SK-N-SH treated with all-trans-retinoic acid at 6 μM for 48 hours (cell line): ENCODE measurements around the gene PRM1.

Experiments used
- ATAC-seq: fragments of 200-7000 bp; cut with Tn5 transposase; 3 replicates; pipeline ENCODE4 v1.9.1; 2020; ENCODE audit warnings: mild to moderate bottlenecking, moderate library complexity
- ARNTL ChIP-seq: fragments of 450-650 bp; formaldehyde crosslinking; IDR thresholded peaks from 2 replicates; pipeline ENCODE4 v1.5.0; 2020; ENCODE audit warnings: low read depth, mild to moderate bottlenecking, moderate library complexity, borderline replicate concordance
- BACH2 ChIP-seq: fragments of 250-450 bp; sonication (Bioruptor Pico); IDR thresholded peaks from 2 replicates; pipeline ENCODE4 v1.9.0; 2021; ENCODE audit warnings: mild to moderate bottlenecking, borderline replicate concordance
- CSRNP3 ChIP-seq: fragments of 250-450 bp; sonication (Bioruptor Pico); IDR thresholded peaks from 2 replicates; pipeline ENCODE4 v1.5.1; 2021; ENCODE audit warnings: mild to moderate bottlenecking, moderate library complexity
- ESRRG ChIP-seq: fragments of 250-450 bp; sonication (Bioruptor Pico); IDR thresholded peaks from 2 replicates; pipeline ENCODE4 v1.6.1; 2021; ENCODE audit warnings: mild to moderate bottlenecking
- ISL1 ChIP-seq: fragments of 250-450 bp; sonication (Bioruptor Pico); IDR thresholded peaks from 2 replicates; pipeline ENCODE4 v2.1.2; 2022; ENCODE audit warnings: mild to moderate bottlenecking, moderate library complexity
- RARB ChIP-seq: fragments of 250-450 bp; sonication (Bioruptor Pico); IDR thresholded peaks from 2 replicates; pipeline ENCODE4 v1.8.0; 2021; ENCODE audit warnings: mild to moderate bottlenecking, moderate library complexity
- SNAI2 ChIP-seq: fragments of 250-450 bp; sonication (Bioruptor Pico); IDR thresholded peaks from 2 replicates; pipeline ENCODE4 v1.5.0; 2020; ENCODE audit warnings: mild to moderate bottlenecking, moderate library complexity
- TCF4 ChIP-seq: fragments of 250-450 bp; sonication (Bioruptor Pico); IDR thresholded peaks from 2 replicates; pipeline ENCODE4 v1.8.0; 2021; ENCODE audit warnings: mild to moderate bottlenecking, moderate library complexity, borderline replicate concordance
- TOX ChIP-seq: fragments of 250-450 bp; sonication (Bioruptor Pico); IDR thresholded peaks from 2 replicates; pipeline ENCODE4 v1.8.0; 2021; ENCODE audit warnings: mild to moderate bottlenecking, moderate library complexity, borderline replicate concordance
- ZC3H10 ChIP-seq: fragments of 250-450 bp; sonication (Bioruptor Pico); IDR thresholded peaks from 2 replicates; pipeline ENCODE4 v1.5.1; 2021; ENCODE audit warnings: mild to moderate bottlenecking, moderate library complexity
- ZFP3 ChIP-seq: fragments of 250-450 bp; sonication (Bioruptor Pico); IDR thresholded peaks from 2 replicates; pipeline ENCODE4 v1.5.0; 2020; ENCODE audit warnings: mild to moderate bottlenecking, moderate library complexity
- ZFP30 ChIP-seq: fragments of 450-650 bp; formaldehyde crosslinking; IDR thresholded peaks from 2 replicates; pipeline ENCODE4 v1.5.0; 2022; ENCODE audit warnings: mild to moderate bottlenecking, moderate library complexity
- ZNF565 ChIP-seq: fragments of 450-650 bp; formaldehyde crosslinking; conservative IDR thresholded peaks from 2 replicates; pipeline ENCODE4 v1.5.0; 2020; ENCODE audit warnings: low read depth, mild to moderate bottlenecking, moderate library complexity
- ZNF70 ChIP-seq: fragments of 450-650 bp; formaldehyde crosslinking; IDR thresholded peaks from 2 replicates; pipeline ENCODE4 v1.5.0; 2020; ENCODE audit warnings: mild to moderate bottlenecking, moderate library complexity
- TF ChIP-seq, protein P1 (sequence below): fragments of 250-450 bp; sonication (Bioruptor Pico); IDR thresholded peaks from 2 replicates; pipeline ENCODE4 v1.5.1; 2020; ENCODE audit warnings: low read depth, mild to moderate bottlenecking, moderate library complexity
- TF ChIP-seq, protein P2 (sequence below): fragments of 250-450 bp; sonication (Bioruptor Pico); IDR thresholded peaks from 2 replicates; pipeline ENCODE4 v1.8.0; 2020; ENCODE audit warnings: mild to moderate bottlenecking, moderate library complexity, borderline replicate concordance
- TF ChIP-seq, protein P3 (sequence below): fragments of 250-450 bp; sonication (Bioruptor Pico); IDR thresholded peaks from 2 replicates; pipeline ENCODE4 v1.5.0; 2020; ENCODE audit warnings: mild to moderate bottlenecking, moderate library complexity

The PRM1 gene

DNA sequence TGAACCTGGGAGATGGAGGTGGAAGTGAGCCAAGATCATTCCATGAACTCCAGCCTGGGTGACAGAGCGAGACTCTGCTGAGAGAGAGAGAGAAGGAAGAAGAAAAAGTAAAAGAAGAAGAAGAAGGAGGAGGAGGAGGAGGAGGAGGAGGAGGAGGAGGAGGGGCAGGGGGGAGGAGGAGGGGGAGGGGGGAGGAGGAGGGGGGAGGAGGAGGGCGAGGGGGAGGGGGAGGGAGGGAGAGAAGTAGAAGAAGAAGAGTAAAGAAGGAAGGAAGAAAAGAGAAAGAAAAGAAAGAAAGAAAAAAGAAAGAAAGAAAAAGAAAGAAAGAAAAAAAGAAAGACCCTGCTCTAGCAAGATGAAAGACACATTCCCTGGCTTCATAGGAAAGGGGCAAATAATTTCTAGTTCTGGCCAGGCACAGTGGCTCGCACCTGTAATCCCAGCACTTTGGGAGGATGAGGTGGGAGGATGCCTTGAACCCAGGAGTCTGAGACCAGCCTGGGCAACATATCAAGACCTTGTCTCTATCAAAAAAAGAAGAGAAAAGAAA lies 48.8 kb downstream of the PRM1 start (continued):
- TF ChIP-seq, protein P1, sequence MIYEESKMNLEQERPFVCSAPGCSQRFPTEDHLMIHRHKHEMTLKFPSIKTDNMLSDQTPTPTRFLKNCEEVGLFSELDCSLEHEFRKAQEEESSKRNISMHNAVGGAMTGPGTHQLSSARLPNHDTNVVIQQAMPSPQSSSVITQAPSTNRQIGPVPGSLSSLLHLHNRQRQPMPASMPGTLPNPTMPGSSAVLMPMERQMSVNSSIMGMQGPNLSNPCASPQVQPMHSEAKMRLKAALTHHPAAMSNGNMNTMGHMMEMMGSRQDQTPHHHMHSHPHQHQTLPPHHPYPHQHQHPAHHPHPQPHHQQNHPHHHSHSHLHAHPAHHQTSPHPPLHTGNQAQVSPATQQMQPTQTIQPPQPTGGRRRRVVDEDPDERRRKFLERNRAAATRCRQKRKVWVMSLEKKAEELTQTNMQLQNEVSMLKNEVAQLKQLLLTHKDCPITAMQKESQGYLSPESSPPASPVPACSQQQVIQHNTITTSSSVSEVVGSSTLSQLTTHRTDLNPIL (CRISPR knock-in tag): no peak
- no peak for TF ChIP-seq TOX (CRISPR knock-in tag)
- no peak for TF ChIP-seq ARNTL (CRISPR knock-in tag)
- no peak for TF ChIP-seq ZC3H10 (CRISPR knock-in tag)
- no peak for TF ChIP-seq ZNF565 (CRISPR knock-in tag)
- TF ChIP-seq ZFP30 (CRISPR knock-in tag): no peak
- no peak for TF ChIP-seq RARB (CRISPR knock-in tag)

- no peak for TF ChIP-seq RARB (CRISPR knock-in tag)
- no peak for TF ChIP-seq BACH2
- TF ChIP-seq SNAI2 (CRISPR knock-in tag): no peak
- TF ChIP-seq ISL1 (CRISPR knock-in tag): no peak
- TF ChIP-seq CSRNP3 (CRISPR knock-in tag): no peak
- no peak for TF ChIP-seq TCF4 (CRISPR knock-in tag)
- TF ChIP-seq, protein P1 (CRISPR knock-in tag): no peak
- TF ChIP-seq TOX (CRISPR knock-in tag): no peak
- TF ChIP-seq, protein P2, sequence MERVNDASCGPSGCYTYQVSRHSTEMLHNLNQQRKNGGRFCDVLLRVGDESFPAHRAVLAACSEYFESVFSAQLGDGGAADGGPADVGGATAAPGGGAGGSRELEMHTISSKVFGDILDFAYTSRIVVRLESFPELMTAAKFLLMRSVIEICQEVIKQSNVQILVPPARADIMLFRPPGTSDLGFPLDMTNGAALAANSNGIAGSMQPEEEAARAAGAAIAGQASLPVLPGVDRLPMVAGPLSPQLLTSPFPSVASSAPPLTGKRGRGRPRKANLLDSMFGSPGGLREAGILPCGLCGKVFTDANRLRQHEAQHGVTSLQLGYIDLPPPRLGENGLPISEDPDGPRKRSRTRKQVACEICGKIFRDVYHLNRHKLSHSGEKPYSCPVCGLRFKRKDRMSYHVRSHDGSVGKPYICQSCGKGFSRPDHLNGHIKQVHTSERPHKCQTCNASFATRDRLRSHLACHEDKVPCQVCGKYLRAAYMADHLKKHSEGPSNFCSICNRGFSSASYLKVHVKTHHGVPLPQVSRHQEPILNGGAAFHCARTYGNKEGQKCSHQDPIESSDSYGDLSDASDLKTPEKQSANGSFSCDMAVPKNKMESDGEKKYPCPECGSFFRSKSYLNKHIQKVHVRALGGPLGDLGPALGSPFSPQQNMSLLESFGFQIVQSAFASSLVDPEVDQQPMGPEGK (CRISPR knock-in tag): no peak
- no peak for TF ChIP-seq ZC3H10 (CRISPR knock-in tag)
- no peak for TF ChIP-seq ZFP30 (CRISPR knock-in tag)
- TF ChIP-seq ZFP3: no peak
- no peak for TF ChIP-seq ZNF70 (CRISPR knock-in tag)
- TF ChIP-seq, protein P3, sequence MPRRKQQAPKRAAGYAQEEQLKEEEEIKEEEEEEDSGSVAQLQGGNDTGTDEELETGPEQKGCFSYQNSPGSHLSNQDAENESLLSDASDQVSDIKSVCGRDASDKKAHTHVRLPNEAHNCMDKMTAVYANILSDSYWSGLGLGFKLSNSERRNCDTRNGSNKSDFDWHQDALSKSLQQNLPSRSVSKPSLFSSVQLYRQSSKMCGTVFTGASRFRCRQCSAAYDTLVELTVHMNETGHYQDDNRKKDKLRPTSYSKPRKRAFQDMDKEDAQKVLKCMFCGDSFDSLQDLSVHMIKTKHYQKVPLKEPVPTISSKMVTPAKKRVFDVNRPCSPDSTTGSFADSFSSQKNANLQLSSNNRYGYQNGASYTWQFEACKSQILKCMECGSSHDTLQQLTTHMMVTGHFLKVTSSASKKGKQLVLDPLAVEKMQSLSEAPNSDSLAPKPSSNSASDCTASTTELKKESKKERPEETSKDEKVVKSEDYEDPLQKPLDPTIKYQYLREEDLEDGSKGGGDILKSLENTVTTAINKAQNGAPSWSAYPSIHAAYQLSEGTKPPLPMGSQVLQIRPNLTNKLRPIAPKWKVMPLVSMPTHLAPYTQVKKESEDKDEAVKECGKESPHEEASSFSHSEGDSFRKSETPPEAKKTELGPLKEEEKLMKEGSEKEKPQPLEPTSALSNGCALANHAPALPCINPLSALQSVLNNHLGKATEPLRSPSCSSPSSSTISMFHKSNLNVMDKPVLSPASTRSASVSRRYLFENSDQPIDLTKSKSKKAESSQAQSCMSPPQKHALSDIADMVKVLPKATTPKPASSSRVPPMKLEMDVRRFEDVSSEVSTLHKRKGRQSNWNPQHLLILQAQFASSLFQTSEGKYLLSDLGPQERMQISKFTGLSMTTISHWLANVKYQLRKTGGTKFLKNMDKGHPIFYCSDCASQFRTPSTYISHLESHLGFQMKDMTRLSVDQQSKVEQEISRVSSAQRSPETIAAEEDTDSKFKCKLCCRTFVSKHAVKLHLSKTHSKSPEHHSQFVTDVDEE (CRISPR knock-in tag): no peak
- TF ChIP-seq ESRRG: no peak
- no peak for TF ChIP-seq ZNF565 (CRISPR knock-in tag)
- no peak for ATAC-seq
Observed at GRCh38 chr16:11231367-11231970, 49.7 kb downstream of the PRM1 start.
